ENCODE data around the gene PLA2G15. TPM values are rescaled to one million over a fixed set of nuclear protein-coding genes. Genes with fewer than 3 reads are reported as not detected.

Gene PLA2G15
- total RNA-seq, 1 donor from 2014 or later = 7.2 TPM

DNA sequence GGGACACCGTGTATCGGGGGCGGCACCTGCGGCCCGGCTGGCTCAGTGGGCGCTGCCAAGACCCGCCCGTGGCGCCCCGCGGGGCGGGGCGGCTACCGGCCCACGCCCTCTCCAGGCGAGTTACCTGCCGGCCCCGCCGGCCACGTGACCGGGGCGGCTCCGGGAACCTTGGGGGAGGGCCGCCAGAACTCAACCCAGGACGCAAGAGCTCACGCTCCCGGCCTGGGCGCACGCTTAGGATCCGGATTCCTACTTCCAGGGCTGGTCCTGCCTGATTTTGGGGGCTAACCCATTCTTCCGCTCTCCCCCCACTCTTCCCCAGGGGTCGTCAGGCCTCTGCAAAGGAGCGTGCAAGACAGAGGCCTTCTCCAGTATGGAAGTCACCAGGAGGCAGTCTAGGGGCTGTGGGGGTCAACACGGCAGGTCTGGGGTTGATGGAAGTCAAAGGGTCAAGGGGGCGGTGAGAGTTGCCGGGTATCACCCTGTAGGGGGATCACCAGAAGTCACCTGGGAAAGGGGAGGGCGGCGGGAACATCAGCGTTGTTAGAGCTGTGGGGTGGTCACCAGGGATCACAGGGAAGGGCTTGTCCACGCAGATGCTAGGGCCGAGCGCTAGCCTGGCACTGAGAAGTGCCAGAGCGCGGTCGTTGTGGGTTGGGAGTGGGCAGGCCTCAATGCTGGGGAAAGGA lies 8.9 kb upstream of the PLA2G15 start:
- intact Hi-C loops (cut with micrococcal nuclease) = no loop called here
- Mint-ChIP-seq H3K4me3 (peak overlapping the region; percentile 92), H3K27me3 (peaks cover 2% of the 10 kb centered on the region), H3K36me3 (ENCODE audit: low read depth) (peaks cover 4% of the 10 kb centered on the region), H3K27ac (peak overlapping the region; percentile 70), H3K9me3 (no peaks in the 10 kb centered on the region), H3K4me1 (peaks cover 32% of the 10 kb centered on the region)
- DNase-seq = peak; percentile 82

DNA sequence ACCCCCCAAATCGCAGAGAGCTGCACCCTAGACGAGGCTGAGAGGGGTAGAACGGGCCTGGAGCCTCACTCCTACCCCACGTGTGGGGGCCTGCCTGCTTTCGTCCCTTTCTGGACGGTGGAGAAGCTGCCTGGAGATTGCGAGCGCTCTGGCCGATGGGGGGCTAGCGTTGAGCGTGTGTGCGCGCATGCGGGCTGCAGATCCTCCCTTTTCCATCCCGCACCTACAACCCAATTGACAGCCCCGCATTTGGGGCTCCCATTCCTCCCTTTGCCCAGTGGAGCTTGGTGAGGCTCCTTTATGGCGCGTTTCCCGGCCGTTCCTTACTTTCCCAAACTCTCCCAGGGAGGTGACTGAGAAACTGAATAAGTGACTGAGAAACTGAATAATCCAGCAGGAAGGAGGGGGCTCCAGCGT lies 8.3 kb upstream of the PLA2G15 start:
- intact Hi-C loops (cut with micrococcal nuclease) = loop anchor here (1.0 kb wide), 1 partner anchor 8 kb away; the partner anchor contains the start of gene PLA2G15
- peaks cover 2% of the 10 kb centered on the region for H3K27me3 Mint-ChIP-seq
- H3K27ac Mint-ChIP-seq = peak overlapping the region; percentile 70
- no peaks in the 10 kb centered on the region for H3K9me3 Mint-ChIP-seq
- peaks cover 3% of the 10 kb centered on the region for H3K36me3 Mint-ChIP-seq (ENCODE audit: low read depth)
- H3K4me1 Mint-ChIP-seq = peaks cover 32% of the 10 kb centered on the region
- peak overlapping the region; percentile 92 for H3K4me3 Mint-ChIP-seq
- peak; percentile 68 for DNase-seq

DNA sequence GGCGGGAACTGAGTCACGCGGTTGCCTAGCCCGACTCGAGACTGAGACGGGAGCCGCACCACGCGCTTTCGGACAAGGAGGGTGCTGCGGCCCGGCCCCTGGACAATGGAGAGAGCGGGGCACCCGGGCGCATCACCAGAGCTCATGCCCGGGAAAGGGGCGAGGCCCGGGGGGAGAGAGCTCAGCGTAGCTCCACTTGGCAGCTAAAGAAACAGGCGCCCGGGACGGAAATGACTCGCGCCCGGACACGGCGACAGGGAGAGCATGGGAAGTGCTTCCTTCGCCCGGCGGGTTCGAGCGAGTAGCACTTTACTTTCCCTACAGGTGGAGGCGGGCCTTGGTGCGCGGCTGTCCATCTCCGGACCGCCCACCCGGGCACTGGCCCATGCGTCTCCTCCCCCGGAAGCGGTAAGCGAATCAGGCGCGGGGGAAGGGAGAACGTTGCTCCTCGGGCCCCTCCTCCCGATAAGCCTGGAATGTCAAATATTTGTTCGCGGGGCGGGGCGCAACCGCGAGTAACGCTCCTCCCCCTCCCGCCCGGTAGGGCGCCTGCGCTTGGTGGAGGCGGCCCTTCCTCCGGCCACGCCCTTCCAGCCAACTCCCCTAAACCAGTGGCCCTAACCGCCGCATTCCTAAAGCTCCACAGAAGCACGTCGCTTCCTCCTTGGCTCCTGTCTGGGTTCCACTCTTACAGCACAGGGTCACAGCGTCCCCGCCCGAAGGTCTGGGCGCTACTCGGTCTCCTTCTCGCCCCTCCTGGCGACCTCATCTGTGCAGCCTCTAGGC lies 7.7 kb upstream of the PLA2G15 start:
- Mint-ChIP-seq H3K9me3 (no peaks in the 10 kb centered on the region), H3K4me3 (peak overlapping the region; percentile 92), H3K4me1 (peaks cover 32% of the 10 kb centered on the region), H3K27ac (peak overlapping the region; percentile 70), H3K27me3 (peaks cover 2% of the 10 kb centered on the region), H3K36me3 (ENCODE audit: low read depth) (peaks cover 3% of the 10 kb centered on the region)
- peak; percentile 97 for DNase-seq
- intact Hi-C loops (cut with micrococcal nuclease) = loop anchor here (1.0 kb wide), 1 partner anchor 8 kb away; the partner anchor contains the start of gene PLA2G15

DNA sequence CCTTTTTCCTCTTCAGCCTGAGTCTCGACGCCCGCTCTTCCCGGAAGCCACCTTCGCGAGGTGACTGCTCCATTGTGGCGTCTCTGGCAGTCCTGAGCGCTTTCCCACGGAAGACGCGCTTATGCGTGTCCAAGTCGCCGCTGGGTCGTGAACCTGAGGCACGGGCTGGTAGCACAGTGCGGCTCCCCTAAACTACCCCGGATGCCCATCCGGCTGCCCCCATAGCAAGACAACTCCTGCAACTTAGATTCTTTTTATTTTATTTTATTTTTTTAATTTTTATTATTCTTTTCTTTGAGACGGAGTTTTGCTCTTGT lies 7.2 kb upstream of the PLA2G15 start:
- peaks cover 28% of the 10 kb centered on the region for H3K4me1 Mint-ChIP-seq
- H3K27ac Mint-ChIP-seq = peak overlapping the region; percentile 70
- no peaks in the 10 kb centered on the region for H3K36me3 Mint-ChIP-seq (ENCODE audit: low read depth)
- H3K9me3 Mint-ChIP-seq = no peaks in the 10 kb centered on the region
- DNase-seq = no peak
- peaks cover 2% of the 10 kb centered on the region for H3K27me3 Mint-ChIP-seq
- peak overlapping the region; percentile 92 for H3K4me3 Mint-ChIP-seq
- intact Hi-C loops (cut with micrococcal nuclease) = no loop called here

DNA sequence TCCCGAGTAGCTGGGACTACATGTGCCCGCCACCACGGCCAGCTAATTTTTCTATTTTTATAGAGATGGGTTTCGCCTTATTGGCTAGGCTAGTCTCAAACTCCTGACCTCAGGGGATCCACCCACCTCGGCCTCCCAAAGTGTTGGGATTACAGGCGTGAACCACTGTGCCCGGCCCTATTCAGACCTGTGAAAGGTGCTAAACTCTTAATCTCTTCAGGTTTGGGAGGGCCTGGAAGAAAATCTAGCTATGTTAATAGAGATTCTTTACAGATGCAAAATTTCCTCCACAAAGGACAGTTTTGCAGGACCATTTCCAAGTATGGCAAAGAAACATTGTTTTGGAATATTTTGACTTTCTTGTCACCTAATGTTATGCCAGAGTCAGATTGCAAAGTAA lies 3.1 kb upstream of the PLA2G15 start:
- Mint-ChIP-seq H3K27me3 (peaks cover 2% of the 10 kb centered on the region), H3K9me3 (no peaks in the 10 kb centered on the region), H3K4me1 (peaks cover 32% of the 10 kb centered on the region), H3K4me3 (no peak overlapping the region), H3K27ac (no peak overlapping the region), H3K36me3 (ENCODE audit: low read depth) (peaks cover 2% of the 10 kb centered on the region)
- intact Hi-C loops (cut with micrococcal nuclease) = no loop called here
- DNase-seq = no peak

DNA sequence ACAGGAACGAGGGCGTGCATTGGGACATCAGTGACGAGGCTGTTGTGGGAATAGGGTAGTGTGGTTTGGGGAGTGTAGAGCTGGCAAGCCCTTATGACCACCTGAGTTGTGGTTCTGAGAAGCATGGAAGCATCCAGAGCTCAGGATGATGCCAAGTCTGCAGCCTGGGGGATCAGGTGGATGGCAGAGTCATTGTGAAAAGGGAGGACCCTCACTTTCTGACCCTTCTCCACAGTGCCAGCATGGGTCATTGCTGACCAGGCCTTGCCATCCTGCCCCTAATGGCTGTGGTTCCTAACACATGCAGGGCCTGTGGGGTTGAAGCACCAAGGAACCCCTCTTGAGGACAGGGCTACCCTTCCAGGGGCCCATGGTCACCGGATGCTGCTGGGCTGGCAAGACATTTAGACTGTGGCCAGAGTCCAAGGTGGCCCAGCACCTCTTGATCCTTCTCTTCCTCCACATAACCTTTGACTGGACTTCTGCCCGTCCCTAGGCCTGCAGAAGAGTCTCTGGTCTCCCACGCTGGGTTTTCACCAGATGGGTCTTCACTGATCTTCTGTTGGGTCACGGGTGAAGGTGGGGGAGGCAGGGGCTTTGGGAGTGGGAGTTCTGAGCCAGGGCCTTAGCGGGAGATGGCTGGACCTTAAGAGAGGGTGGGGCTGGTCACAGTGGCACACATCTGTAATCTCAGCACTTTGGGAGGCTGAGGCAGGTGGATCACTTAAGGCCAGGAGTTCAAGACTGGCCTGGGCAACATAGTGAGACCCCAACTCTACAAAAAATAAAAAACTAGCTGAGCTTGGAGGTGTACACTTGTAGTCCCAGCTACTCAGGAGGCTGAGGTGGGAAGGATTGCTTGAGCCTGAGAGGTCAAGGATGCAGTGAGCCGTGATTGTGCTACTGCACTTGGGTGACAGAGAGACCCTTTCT lies 2.0 kb upstream of the PLA2G15 start:
- no peak overlapping the region for H3K27ac Mint-ChIP-seq
- no peak for DNase-seq
- peaks cover 2% of the 10 kb centered on the region for H3K27me3 Mint-ChIP-seq
- no peaks in the 10 kb centered on the region for H3K9me3 Mint-ChIP-seq
- H3K4me1 Mint-ChIP-seq = peaks cover 30% of the 10 kb centered on the region
- intact Hi-C loops (cut with micrococcal nuclease) = no loop called here
- H3K4me3 Mint-ChIP-seq = peak overlapping the region; percentile 100
- peaks cover 2% of the 10 kb centered on the region for H3K36me3 Mint-ChIP-seq (ENCODE audit: low read depth)

DNA sequence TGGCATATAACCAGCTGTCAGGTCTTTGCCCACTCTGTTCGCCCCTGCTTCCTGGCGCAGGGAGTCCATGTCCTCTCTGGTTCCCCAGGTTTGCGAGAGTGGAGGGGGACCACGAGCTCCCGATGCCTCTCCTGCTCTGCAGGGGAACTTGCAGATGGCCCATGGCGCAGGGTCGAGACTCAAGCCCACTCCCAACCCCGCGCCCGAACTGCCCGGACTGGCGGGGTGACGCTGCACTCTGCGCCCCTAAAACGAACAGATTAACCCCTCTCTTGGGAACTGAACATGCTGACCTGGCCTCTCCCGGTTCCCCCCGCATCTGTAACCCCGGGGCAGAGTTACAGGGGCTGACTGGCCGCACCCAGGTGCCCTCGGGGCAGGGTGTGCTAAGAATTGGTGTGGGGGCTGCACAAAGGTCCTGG lies 681 bp upstream of the PLA2G15 start:
- peak; percentile 67 for DNase-seq

DNA sequence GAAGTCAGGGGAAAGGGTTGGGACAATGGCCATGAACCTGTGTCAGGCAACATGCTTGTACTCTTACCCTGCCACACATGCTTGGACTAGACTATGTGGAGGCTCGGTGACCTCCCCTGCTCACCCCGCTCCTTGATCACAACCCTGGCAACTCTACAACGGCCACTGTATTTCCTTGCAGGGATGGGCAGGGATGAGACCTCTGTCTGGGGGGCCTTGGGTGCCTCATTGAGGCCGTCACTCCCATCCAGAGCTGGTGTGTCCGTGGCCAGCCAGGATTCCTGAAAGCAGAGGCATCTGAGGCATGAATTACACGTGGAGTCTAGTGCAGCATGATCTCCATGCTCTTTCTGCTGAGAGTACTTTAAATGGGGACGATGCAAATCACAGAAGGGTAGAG lies 948 bp downstream of the PLA2G15 start:
- Mint-ChIP-seq H3K27me3 (peaks cover 2% of the 10 kb centered on the region), H3K4me3 (peak overlapping the region; percentile 100), H3K36me3 (ENCODE audit: low read depth) (peaks cover 10% of the 10 kb centered on the region), H3K4me1 (peaks cover 23% of the 10 kb centered on the region), H3K9me3 (no peaks in the 10 kb centered on the region), H3K27ac (peak overlapping the region; percentile 67)
- no peak for DNase-seq
- intact Hi-C loops (cut with micrococcal nuclease) = no loop called here

More for the DNA sequence above, 681 bp upstream of the PLA2G15 start:
- H3K27me3 Mint-ChIP-seq = peaks cover 2% of the 10 kb centered on the region
- intact Hi-C loops (cut with micrococcal nuclease) = loop anchor here (2.0 kb wide), 1 partner anchor 204 kb away; the partner anchor contains the start of gene SMPD3
- H3K4me3 Mint-ChIP-seq = peak overlapping the region; percentile 100
- H3K36me3 Mint-ChIP-seq (ENCODE audit: low read depth) = peaks cover 4% of the 10 kb centered on the region
- peak overlapping the region; percentile 85 for H3K27ac Mint-ChIP-seq
- peaks cover 26% of the 10 kb centered on the region for H3K4me1 Mint-ChIP-seq
- H3K9me3 Mint-ChIP-seq = no peaks in the 10 kb centered on the region

DNA sequence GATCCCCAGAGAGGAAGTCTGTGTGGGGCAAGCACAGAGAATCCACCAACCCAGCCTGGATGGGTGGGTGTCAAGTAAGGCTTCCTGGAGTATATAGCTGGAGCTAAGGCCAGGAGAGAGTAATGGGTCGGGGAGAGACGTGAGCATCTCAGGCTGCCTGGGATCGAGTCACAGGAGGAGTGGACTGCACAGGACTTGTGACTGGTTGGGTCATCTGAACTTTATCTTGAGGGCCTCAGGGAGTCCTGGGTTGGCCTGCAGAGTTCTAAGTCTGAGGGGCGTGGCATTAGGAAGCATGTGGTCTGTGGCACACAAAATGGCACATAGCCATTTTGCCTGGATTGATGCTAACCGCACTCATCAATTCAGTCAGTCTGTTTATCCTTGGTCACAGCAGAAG lies 1.5 kb downstream of the PLA2G15 start:
- intact Hi-C loops (cut with micrococcal nuclease) = no loop called here
- H3K4me1 Mint-ChIP-seq = peaks cover 23% of the 10 kb centered on the region
- H3K4me3 Mint-ChIP-seq = peak overlapping the region; percentile 100
- H3K9me3 Mint-ChIP-seq = no peaks in the 10 kb centered on the region
- H3K27me3 Mint-ChIP-seq = peaks cover 2% of the 10 kb centered on the region
- peaks cover 10% of the 10 kb centered on the region for H3K36me3 Mint-ChIP-seq (ENCODE audit: low read depth)
- H3K27ac Mint-ChIP-seq = no peak overlapping the region
- DNase-seq = no peak

DNA sequence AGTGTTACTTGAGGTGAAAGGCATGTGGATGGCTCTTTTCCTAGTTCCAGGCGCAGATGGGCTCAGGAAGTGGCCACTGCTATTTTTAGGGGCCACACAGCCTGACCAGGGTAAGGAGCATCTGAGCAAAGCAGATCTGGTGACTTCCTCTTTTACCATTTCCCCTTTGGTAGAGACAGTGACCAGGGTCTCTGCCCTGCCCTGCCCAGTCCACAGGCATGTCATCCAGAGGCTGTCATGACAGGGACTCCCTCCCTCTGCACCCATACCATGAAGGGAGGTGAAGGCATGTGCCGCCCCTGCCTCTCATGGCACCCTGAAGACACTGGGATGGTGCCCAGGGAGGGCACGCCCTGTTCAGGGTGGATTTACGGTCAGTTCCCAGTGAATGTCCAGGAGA lies 2.2 kb downstream of the PLA2G15 start:
- no peak for DNase-seq
- peaks cover 23% of the 10 kb centered on the region for H3K4me1 Mint-ChIP-seq
- intact Hi-C loops (cut with micrococcal nuclease) = no loop called here
- no peak overlapping the region for H3K27ac Mint-ChIP-seq
- H3K4me3 Mint-ChIP-seq = no peak overlapping the region
- H3K9me3 Mint-ChIP-seq = no peaks in the 10 kb centered on the region
- H3K36me3 Mint-ChIP-seq (ENCODE audit: low read depth) = peaks cover 13% of the 10 kb centered on the region
- H3K27me3 Mint-ChIP-seq = peaks cover 2% of the 10 kb centered on the region

DNA sequence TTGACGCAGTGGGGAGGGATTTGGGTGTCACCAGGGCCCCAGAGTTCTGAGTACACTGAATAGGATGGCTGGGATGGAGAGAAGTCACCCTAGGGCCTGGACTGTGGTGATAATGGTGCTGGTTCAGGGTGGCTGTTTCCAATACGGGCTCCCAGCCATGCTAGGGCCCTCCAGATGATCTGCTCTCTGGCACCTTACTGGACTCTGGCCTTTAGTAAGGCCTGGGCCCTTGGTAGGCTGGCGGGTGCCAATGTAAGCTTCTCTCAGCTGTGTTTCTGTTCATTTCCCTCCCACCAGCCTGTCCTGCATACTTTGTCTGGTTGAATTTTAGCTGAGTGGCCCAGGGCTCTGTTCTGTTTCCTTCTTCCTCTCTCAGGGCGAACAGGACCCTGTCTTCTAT lies 2.8 kb downstream of the PLA2G15 start:
- no peak overlapping the region for H3K4me3 Mint-ChIP-seq

DNA sequence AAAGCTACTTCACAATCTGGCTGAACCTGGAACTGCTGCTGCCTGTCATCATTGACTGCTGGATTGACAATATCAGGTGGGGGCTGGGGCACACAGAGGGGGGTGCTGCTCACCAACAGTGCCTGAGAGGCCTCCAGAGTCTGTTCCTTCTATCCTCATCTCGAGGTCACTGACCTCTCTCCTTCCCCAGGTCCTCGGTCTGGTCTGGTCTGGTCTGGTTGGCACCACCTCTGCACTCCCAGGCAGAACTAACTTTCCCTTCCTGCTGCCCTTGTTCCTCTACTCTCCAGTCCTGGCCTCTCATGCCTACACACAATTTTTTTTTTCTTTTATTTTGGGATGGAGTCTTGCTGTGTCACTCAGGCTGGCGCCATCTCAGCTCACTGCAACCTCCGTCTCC lies 4.2 kb downstream of the PLA2G15 start:
- intact Hi-C loops (cut with micrococcal nuclease) = no loop called here
- H3K36me3 Mint-ChIP-seq (ENCODE audit: low read depth) = peaks cover 17% of the 10 kb centered on the region
- H3K9me3 Mint-ChIP-seq = no peaks in the 10 kb centered on the region
- peaks cover 23% of the 10 kb centered on the region for H3K4me1 Mint-ChIP-seq
- DNase-seq = no peak
- no peak overlapping the region for H3K4me3 Mint-ChIP-seq
- no peak overlapping the region for H3K27ac Mint-ChIP-seq
- peaks cover 2% of the 10 kb centered on the region for H3K27me3 Mint-ChIP-seq

More for the DNA sequence above, 2.8 kb downstream of the PLA2G15 start:
- no peaks in the 10 kb centered on the region for H3K9me3 Mint-ChIP-seq
- DNase-seq = no peak
- intact Hi-C loops (cut with micrococcal nuclease) = no loop called here
- no peak overlapping the region for H3K27ac Mint-ChIP-seq
- peaks cover 23% of the 10 kb centered on the region for H3K4me1 Mint-ChIP-seq
- H3K36me3 Mint-ChIP-seq (ENCODE audit: low read depth) = peaks cover 14% of the 10 kb centered on the region
- H3K27me3 Mint-ChIP-seq = peaks cover 2% of the 10 kb centered on the region

DNA sequence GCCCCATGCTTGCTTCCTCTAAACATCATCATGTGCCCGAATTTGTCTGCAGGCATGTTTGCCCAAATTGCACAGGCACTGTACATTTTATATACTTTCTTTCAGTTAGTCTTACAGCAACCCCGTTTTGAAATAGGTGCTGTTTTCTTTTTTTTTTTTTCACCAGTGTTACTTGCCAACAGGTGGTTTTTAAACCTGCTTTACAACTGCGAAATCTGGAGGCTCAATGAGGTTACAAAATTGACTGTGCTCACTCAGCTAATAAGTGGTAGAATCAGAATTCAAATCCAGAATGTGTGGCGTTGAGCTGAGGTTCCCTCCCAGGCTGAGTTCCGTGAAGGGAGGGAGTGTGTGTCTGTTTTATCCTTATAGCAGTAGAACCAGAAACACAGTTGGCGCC lies 5.8 kb downstream of the PLA2G15 start:
- H3K4me1 Mint-ChIP-seq = peaks cover 13% of the 10 kb centered on the region
- H3K9me3 Mint-ChIP-seq = no peaks in the 10 kb centered on the region
- no peak overlapping the region for H3K4me3 Mint-ChIP-seq
- H3K27ac Mint-ChIP-seq = no peak overlapping the region
- DNase-seq = no peak
- intact Hi-C loops (cut with micrococcal nuclease) = no loop called here
- H3K27me3 Mint-ChIP-seq = no peaks in the 10 kb centered on the region
- peaks cover 15% of the 10 kb centered on the region for H3K36me3 Mint-ChIP-seq (ENCODE audit: low read depth)

All from activated CD4-positive, alpha-beta T cell treated with anti-CD3 and anti-CD28 coated beads, Interleukin-2, amount 10 ng/mL, durations not matched to agents 24 days and 14 days (primary cell).